HK-2 (cell line): ENCODE results near the gene CD99L2.
"Not testable (repeated sequence)": the region's sequence is repeated elsewhere in the genome, so short reads cannot be mapped to it uniquely, and the experiment has no call there.

ENCODE experiments used
- DNase-seq: peaks from one replicate; pipeline ENCODE4 v3.0.0-alpha.2; 2018; ENCODE audit not compliant: unreplicated experiment

Gene CD99L2

DNA sequence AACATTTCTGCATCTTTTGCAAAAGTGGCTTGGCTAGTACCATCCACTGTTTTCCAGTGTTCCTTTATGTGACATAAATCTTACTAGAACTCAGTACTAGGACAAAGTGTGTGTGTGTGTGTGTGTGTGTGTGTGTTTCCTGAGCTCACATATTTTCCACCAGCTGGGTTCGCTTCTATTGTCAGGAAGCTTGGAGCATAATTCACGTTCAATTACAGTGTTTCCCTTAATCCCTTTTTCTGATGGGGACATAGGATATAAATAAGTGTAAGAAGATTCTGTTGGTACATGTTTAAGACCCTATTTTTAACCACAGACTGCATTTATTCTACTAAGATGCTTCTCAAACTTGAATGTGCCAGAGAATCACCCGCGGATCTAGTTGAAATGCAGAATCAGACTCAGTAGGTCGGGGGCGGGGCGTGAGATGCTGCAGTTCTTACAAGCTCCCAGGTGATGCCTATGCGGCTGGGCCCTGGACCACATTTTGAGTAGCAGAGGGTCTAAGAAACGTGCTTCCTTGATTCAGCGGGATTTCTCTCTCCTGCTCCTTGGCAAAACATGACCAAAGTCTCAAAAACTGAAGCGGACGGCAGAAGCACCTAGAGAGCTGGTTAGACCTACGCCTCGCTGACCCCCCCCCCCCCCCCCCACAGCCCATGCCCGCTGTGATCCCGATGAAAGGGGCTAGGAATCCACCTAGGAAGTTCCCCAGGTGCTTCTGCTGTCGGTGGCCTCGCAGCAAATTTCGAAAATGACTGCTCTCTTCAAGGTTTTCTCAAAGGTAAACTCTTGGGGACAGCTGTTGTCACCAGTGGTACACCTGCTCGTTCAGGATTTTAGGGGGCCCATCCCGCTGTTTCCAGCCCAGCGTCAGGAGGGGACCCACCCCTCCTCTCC is 797 bp downstream of the CD99L2 start:
- peak; percentile 14 for DNase-seq

DNA sequence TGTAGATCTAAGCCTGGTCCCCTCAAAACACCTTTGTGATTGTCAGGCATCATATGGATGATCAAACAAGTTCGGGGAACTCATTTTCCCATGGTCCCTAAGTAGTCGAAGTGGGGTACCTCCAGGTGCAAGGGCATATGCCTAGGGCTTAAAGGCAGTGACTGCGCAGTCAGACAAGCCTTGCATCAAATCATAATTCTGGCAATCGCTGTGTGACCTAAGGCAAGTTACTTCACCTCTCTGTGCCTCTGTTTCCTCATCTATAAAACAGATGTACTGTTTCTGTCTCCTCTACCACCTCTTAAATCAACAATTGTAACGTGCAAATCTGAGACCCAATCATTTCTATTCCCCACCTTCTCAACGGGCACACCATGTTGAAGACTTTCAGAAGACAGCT is 1.8 kb downstream of the CD99L2 start:
- no peak for DNase-seq

DNA sequence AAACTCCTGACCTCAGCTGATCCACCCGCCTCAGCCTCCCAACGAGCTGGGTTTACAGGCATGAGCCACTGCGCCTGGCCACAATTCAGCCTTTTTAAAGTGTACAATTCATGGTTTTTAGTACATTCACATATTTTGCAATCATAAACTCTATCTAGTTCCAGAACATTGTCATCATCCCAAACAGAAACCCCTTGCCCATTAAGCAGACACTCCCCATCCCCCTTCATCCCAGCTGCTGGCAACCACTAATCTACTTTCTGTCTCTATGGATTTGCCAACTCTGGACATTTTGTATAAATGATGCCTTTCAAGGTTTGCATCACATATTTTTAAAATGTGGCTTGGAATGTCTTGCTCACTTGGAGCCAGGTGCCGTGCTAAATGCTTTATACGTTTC is 4.5 kb downstream of the CD99L2 start:
- DNase-seq: no peak

DNA sequence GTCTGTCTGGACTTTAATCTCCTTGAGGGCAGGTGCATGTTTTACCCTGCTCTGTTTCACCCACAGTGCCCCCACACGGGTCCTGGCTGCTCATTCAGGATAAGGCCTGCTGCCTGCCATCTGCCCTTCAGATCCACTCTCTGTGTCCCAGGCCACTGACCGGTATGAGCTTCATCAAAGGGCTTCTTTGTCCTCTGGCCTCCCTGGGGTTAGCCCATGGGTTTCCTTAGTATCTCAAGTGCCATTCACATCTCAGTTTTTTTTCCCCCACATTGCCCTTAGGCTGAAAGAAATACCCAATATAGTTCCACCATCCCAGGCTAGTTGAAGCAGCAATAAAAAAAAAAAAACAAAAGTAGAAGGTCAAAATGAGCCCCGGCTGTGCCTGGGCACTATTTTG is 9.3 kb downstream of the CD99L2 start:
- no peak for DNase-seq

DNA sequence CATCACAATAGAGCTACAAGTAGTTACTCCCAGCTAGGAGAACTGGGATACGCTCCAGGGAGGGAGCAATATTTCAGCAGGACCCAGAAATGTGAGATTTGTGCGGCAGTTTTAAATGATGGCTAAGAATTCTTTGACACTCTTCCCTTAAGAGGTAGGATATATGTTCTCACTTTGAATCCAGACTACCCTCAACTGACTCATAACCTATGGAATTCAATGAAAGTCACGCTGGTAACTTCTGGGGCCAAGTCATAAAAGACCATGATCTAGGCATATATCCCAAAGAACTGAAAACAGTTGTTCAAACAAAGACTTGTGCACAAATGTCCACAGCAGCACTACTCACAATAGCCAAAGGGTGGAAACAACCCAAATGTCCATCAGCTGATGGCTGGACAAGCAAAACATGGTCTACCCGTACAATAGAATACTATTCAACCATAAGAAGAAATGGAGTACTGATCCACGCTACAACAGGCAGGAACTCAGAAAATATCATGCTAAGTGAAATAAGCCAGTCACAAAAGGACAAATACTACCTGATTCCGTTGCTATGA is 10.5 kb downstream of the CD99L2 start:
- DNase-seq: no peak

DNA sequence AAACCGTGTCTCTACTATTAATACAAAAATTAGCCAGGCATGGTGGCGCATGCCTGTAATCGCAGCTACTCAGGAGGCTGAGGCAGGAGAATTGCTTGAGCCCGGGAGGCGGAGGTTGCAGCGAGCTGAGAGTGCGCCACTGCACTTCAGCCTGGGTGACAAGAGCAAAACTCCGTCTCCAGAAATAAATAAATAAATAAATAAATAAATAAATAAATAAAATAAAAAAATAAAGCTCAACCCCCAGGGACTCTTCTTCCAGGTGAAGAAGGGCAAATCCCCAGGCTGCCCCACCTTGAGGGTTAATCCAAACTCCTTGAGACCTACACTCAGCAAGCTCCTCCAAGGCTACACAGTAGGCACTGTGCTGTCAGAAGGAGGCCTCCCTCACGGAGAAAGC is 11.2 kb downstream of the CD99L2 start:
- not testable (repeated sequence) for DNase-seq

DNA sequence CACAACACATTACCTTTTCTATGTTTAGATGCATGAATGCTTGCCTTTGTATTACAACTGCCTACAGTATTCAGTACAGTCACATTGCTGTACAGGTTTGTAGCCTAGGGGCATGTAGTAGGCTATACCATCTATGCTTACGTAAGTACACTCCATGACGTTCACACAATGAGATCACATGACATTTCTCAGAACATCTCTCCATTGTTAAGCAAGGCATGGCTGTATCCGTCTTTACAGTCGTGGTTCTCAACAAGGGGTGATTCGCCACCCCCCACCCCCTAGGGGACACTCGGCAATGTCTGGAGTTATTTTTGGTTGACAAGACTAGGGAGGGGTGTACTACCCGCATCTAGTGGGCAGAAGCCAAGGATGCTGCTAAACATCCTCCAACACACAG is 12.1 kb downstream of the CD99L2 start:
- no peak for DNase-seq

DNA sequence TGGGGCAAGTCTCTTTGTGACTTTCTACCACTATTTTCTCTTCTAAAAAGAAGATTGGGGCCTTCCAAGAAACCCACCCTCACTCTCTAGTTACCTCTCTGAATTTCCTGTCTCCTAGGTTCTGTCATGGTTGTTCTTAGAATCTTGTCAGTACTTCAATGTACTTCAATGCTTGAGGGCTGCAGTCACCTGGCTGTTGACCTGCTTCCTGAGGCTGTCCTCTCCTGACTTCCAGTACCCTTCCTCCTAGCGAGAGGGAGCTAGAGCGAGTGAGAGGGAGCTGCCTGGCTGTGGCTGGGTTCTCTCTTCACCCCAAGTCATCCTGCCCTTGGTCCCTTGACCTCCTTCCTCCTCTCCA is 17.7 kb downstream of the CD99L2 start:
- DNase-seq: no peak

DNA sequence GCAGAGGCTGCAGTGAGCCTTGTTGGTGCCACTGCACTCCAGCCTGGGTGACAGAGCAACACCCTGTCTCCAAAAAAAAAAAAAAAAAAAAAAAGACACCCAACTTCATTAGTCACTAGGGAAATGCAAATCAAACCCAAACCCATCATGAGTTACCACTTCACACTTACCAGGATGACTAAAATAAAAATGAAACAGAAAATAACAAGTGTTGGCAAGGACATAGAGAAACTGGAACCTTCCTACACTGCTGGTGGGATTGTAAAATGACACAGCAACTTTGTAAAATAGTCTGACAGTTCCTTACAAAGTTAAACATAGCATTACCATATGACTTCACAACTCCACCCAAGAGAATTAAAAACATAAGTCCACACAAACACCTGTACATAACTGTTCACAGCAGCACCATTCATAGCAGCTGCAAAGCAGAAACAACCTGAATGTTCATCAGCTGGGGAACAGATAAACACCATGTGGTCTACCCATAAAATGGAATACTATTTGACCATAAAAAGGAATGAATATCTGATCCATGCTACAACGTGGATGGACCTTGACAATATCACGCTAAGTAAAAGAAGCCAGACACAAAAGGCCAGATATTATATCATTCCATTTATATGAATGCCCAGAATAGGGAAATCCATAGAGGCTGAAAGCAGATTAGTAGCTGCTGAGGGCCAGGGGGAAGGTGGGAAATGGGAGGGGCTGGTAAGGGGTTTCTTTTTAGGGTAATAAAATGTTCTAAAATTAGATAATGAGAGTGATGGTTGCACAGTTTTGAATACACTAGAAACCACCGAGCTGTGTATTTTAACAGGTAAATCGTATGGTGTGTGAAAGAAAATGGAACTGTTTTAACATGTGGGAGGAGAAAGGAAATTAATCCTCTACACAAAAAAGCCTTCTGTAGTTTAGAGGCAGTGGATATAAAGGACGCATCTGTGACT is 18.3 kb downstream of the CD99L2 start:
- DNase-seq: no peak

DNA sequence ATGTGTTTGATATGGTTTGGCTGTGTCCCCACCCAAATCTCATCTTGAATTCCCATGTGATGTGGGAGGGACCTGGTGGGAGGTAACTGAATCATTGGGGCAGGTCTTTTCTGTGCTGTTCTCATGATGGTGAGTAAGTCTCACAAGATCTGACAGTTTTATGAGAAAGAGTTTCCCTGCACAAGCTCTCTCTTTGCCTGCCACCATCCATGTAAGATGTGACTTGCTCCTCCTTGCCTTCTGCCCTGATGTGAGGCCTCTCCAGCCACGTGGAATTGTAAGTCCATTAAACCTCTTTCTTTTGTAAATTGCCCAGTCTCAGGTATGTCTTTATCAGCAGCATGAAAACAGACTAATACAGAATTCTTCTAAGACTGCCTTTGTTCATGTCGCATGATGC is 22.8 kb downstream of the CD99L2 start:
- DNase-seq: not testable (repeated sequence)

DNA sequence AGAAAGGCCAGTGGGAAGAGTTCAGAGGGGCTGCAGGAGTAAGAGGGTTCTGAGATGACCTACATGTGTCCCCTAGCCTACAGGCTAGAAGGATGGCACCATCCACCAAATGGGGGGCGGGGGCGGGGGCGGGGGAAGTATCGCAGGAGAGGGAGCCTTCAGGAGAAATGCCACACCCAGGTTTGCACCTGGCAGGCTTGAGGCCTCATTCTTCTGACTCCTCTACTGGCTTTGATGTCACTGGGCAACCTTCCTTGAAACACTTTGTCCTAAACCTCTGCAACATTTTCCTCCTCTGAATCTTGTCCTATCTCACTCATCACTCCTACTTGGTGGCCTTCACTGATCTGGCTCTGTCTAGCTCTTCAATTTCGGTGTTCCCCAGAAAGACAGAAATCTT is 24.0 kb downstream of the CD99L2 start:
- no peak for DNase-seq

DNA sequence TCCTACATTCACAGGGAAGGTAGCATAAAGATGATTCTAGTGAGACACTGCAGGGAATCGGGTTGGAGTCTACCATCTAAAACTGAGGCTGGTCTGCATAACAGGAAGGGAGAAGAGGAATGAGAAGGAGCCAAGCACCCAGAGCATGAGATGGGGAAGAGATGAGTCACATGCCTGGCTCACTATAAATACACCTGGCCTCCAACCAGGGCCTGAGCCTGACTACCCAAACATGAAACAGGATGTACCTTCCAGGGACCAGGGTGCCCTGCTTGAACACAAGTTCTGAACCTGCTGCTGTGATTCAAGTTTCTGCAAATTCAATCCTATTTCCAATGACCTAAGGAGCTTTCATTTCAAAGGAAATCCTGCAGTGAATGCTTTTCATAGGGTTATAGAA is 24.9 kb downstream of the CD99L2 start:
- peak; percentile 3 for DNase-seq

DNA sequence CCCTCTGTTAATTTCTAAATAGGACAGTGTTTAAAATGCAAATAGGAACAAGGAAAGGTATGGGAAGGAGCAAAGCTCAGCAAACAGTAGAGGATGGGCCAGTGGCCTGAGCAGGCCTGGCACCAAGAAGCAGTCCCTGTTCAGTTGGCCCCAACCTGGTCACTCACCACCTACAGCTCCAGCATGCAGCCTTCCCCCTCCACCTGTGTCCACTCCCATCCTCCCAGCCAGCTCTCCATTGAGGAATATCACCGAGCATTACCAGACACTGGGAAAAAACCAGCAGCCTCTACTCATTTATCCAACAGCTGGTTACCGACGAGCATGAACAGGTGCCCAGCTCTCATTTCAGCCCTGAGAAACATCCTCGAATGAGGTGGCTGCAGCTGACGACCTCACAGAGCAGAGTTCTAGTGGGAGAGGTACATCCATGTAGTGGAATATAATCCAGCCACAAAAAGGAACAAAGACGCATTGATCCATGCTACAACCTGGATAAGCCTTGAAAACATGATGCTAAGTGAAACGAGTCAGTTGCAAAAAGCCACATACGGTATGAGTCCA is 25.6 kb downstream of the CD99L2 start:
- no peak for DNase-seq

DNA sequence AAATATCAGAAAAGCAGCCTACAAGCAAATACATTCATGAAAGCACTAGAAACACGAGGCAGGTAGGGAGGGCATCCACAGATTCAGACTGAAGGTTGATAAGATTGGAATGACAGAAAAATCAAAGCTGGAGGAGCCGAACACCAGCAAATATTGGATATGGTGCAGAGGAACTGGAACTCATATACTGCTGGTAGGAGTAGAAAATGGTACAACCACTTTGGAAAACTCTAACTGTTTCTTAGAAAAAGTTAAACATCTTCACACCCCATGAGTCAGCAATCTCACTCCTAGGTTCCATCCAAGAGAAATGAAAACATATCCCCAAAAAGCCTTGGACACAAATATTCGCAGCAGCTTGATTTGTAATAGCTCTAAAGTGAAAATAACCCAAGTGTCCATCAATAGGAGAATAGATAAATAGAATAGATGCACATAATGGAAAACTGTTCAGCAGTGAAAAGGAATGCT is 27.1 kb downstream of the CD99L2 start:
- no peak for DNase-seq

DNA sequence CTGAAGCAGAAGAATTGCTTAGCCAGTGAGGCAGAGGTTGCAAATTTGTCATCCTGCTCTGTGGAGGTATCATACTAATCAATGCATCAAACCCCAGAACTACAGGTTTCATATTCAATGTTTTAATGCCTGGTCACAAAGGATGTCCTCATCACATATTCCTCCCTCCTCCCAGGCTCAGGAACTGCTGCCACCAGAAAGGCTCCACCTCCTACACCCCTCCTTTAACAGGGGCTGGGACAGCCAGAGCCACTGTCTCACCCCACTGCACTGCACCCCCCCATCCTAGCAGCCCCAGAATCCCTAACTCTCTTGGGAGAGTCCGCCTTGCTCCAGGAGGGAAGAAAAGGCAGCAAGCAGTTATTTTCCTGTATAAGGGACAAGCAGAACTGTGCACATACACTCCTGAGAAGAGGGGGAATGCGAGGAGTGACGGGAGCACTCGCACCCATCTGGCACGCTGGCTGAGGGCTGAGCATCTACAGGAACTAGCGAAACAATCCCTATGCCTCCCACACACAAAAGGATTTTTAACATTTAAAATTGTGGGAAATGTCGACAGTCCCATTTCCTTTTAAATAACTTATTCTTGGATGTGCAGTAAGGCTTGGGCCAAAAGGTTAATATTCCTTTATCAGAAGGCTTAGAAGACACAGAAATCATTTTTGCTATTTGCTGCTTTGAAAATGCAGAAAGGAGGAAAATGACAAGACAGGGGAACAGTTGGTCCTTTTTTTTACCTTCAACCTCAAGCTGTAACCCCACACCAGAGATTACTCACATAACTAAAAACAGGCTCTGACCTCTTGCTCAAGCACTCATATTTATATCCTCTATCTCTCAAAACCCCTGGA is 27.8 kb downstream of the CD99L2 start:
- DNase-seq: no peak

DNA sequence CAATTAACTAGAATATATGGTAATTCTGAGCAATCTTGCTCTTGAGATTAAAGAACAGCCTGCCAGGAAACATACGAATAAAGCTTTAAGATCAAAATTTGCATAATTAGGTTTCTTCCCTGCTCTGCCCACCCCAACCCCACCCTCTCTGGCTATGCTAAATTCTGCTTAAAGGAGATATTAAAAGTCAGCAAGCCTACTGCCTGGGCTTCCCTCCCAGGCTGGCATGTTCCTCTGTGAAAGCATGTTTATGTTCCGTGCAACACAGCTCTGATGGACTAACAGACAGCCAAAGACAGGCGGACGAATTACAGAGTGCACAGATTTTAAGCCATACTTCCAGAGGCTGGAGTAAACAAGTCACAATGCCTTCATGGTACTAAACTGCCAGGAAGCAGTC is 28.4 kb downstream of the CD99L2 start:
- no peak for DNase-seq

DNA sequence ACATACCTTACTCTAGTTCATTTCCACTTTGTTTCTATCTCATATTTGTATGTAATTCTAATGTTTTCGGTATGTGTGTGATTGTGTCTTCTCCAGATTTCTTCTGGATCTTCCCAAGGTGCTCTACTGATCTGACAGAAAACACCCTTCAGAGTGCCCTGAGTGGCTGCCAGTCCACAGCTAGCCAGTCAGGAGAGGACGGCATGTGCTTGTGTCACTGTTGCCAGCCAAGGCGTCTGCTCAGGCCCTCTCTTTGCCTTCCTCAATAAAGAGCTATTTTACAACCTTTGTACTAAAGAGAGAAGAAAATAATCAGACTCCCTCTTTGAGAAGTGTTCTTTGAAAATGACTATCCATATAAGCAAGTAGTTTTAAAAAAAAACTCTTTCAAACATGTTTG is 29.0 kb downstream of the CD99L2 start:
- no peak for DNase-seq

DNA sequence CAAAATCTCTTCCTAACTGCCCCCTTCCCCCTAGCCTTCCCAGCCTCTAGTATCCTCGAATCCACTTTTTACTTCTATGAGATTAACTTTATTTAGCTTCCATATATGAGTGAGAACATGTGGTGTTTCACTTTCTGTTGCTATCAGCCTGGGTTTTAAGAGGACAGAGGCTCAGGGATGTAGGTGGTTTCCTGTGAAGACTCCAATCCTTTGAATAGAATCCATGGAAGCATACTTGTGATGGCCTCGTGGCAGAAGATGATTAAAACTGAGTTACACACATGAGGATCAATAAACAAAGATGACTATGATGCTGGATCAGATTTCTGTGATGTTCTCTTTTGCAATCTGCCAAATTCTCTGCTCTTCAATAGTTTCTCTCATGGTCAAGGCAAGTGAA is 29.8 kb downstream of the CD99L2 start:
- DNase-seq: no peak

DNA sequence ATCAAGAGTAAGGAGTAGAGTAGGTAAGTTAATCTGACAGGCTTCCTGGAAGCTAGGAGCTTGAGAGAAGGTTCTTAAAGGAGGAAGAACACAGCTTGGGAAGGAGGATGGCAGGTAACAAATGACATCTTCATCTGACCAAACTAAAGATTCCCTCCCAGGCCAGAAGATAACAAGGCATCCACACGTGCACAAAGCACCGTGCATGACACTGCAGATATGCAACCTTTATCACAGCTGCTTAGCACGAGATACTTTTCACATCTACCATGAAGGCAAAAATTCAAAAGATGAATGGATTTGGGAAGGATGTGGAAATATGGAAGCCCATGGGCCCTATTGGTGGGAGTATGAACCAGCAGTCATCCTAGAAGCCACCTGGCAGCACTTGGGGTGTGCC is 34.3 kb downstream of the CD99L2 start:
- no peak for DNase-seq

DNA sequence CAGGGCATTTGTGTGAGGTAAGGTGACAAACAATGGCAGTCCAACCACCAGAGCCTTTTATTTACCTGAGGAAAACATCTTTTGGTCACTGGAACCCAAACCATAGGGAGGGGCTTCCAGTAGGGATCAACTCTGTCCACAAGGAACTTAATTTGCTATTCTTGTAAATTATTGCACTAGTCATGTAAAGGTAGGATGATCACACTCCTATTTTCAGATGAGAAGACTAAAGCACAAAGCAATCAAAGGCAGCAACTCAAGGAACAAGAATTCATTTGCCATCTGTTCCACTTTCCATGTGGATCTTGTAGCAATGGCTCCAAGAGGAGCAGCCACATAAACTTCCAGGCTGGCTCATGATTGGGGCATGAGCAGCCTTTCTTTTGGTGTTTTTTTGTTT is 35.3 kb downstream of the CD99L2 start:
- DNase-seq: no peak

DNA sequence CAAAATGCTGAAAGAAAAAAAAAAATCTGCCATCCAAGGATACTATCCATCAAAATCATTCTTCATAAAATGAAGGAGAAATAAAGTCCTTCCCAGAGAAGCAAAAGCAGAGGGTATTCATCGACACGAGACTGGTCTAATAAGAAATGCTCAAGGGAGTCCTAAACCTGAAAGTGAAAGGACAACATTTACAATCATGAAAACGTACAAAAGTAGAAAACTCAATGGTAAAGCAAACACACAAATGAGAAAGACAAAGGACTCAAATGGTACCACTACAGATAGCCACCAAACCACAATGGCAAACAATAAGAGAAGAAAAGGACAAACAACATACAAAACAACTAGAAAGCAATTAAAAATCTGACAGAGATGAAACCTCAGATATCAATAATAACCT is 41.0 kb downstream of the CD99L2 start:
- no peak for DNase-seq
